Measurements from ENCODE around the gene EI24. TPM values are rescaled to one million over a fixed set of nuclear protein-coding genes. Genes with fewer than 3 reads are reported as not detected.
A peak's percentile ranks its signal among the peaks of the same experiment; 100 is the strongest.

The EI24 gene
- total and polyA plus RNA-seq, 9 donors: 44.9 to 149 (median 53.4) TPM

- H3K27ac ChIP-seq: peak overlapping the region in 1 of 2 donors; percentile 96
- H3K4me1 ChIP-seq (ENCODE audit: insufficient read depth): peaks cover 2% of the 10 kb centered on the region
- no peak for DNase-seq
- no peaks in the 10 kb centered on the region for H3K9me3 ChIP-seq
- peak overlapping the region; percentile 87 for H3K4me3 ChIP-seq
- TF ChIP-seq CTCF (IDR thresholded peaks at IDR 0.05) (no peak), EP300 (IDR thresholded peaks at IDR 0.05) (no peak), POLR2A (IDR thresholded peaks at IDR 0.05) (no peak)
- intact Hi-C loops (cut with DNase I): loop anchor here in 1 of 4 donors (10.0 kb wide), 1 partner anchor 62 kb away; the partner anchor contains the start of gene EI24
- no peaks in the 10 kb centered on the region for H3K27me3 ChIP-seq
- H3K36me3 ChIP-seq: no peaks in the 10 kb centered on the region
- WGBS, 3 donors: 0% methylated on average over 18 of the region's 18 CpGs
These were observed 57.1 kb downstream of the EI24 start for GRCh38 chr11:125626288-125626950.

- no peak for DNase-seq
- no peaks in the 10 kb centered on the region for H3K9me3 ChIP-seq
- H3K4me1 ChIP-seq (ENCODE audit: insufficient read depth): peaks cover 2% of the 10 kb centered on the region
- H3K27ac ChIP-seq: no peak overlapping the region
- no peaks in the 10 kb centered on the region for H3K27me3 ChIP-seq
- no peaks in the 10 kb centered on the region for H3K36me3 ChIP-seq
- WGBS, 3 donors: 60 to 68% (median 64%) methylated on average over 7 of the region's 7 CpGs
- no peak overlapping the region for H3K4me3 ChIP-seq
- intact Hi-C loops (cut with DNase I): loop anchor here in 1 of 4 donors (10.0 kb wide), 1 partner anchor 63 kb away; the partner anchor contains the start of gene EI24
- no peak for TF ChIP-seq CTCF (IDR thresholded peaks at IDR 0.05)
- TF ChIP-seq POLR2A (IDR thresholded peaks at IDR 0.05): no peak
- no peak for TF ChIP-seq EP300 (IDR thresholded peaks at IDR 0.05)
These were observed 58.1 kb downstream of the EI24 start for GRCh38 chr11:125627236-125627910.

Small RNA genes lying within 50 kb of the gene (small RNA-seq; reads per million reads assigned to genes)
- not detected for gene RNU6-1156P

Other genes with a start within 250 kb of the EI24 start
- 10 to 100 TPM; 13.1 to 31.2 (median 19.7) TPM for gene FEZ1, start 73.2 kb upstream of the EI24 start, total RNA-seq
- gene FEZ1, start 73.2 kb upstream of the EI24 start, polyA plus RNA-seq: 10 to 100 TPM; 30.6 to 58.7 TPM
- 100 to 1,000 TPM in 5 of 7 donors, 10 to 100 TPM in 2; 51.9 to 161 (median 135) TPM for gene STT3A, start 23.4 kb downstream of the EI24 start, total RNA-seq
- 100 to 1,000 TPM in 1 of 2 donors, 10 to 100 TPM in 1; 69.8 to 239 TPM for gene STT3A, start 23.4 kb downstream of the EI24 start, polyA plus RNA-seq
- gene CHEK1, start 55.7 kb downstream of the EI24 start, total RNA-seq: 1 to 10 TPM in 4 of 7 donors, under 1 TPM in 3; 0.24 to 3.2 (median 1.1) TPM
- gene CHEK1, start 55.7 kb downstream of the EI24 start, polyA plus RNA-seq: 1 to 10 TPM; 1.5 to 3.5 TPM
- not detected for gene ACRV1, start 111.4 kb downstream of the EI24 start, total RNA-seq
- gene ACRV1, start 111.4 kb downstream of the EI24 start, polyA plus RNA-seq: not detected
- not detected for gene PATE1, start 176.8 kb downstream of the EI24 start, total RNA-seq
- gene PATE1, start 176.8 kb downstream of the EI24 start, polyA plus RNA-seq: under 1 TPM in 1 of 2 donors, not detected in 1; 0.30 TPM
- gene PATE2, start 209.4 kb downstream of the EI24 start, total RNA-seq: under 1 TPM in 1 of 7 donors, not detected in 6; 0.12 TPM
- gene PATE2, start 209.4 kb downstream of the EI24 start, polyA plus RNA-seq: under 1 TPM in 1 of 2 donors, not detected in 1; 0.10 TPM
- gene PATE3, start 218.7 kb downstream of the EI24 start, total RNA-seq: not detected
- gene PATE3, start 218.7 kb downstream of the EI24 start, polyA plus RNA-seq: not detected